K562 (cell line): ENCODE results near the gene THAP9. TPM values are rescaled to one million over a fixed set of nuclear protein-coding genes. Genes with fewer than 3 reads are reported as not detected.

Experiments used
- CHD7 ChIP-seq: fragments of 200-600 bp; sonication (generic); IDR thresholded peaks from one replicate; pipeline ENCODE4 v1.6.1; 2012; ENCODE audit warnings: mild to moderate bottlenecking, low read depth, low read length, inconsistent platforms
- HIVEP1 ChIP-seq: fragments of 250-450 bp; sonication (Bioruptor Pico); IDR thresholded peaks from 2 replicates; pipeline ENCODE4 v1.4.0; 2020; ENCODE audit warnings: mild to moderate bottlenecking
- HNRNPLL ChIP-seq: fragments of 200-400 bp; formaldehyde crosslinking; IDR thresholded peaks from 2 replicates; pipeline ENCODE4 v1.6.1; 2017; ENCODE audit warnings: low read length, low read depth, mild to moderate bottlenecking; ENCODE audit not compliant: poor library complexity, severe bottlenecking
- KLF1 ChIP-seq: fragments of 450-650 bp; IDR thresholded peaks from 2 replicates; pipeline ENCODE4 v1.6.1; 2016; ENCODE audit warnings: missing genetic modification characterization, missing compliant biosample characterization
- KLF13 ChIP-seq: fragments of 450-650 bp; IDR thresholded peaks from 2 replicates; pipeline ENCODE4 v1.6.1; 2016; ENCODE audit warnings: missing genetic modification characterization, low read depth, mild to moderate bottlenecking, missing compliant biosample characterization, moderate library complexity, borderline replicate concordance
- MBD1 ChIP-seq: fragments of 250-450 bp; sonication (Bioruptor Pico); IDR thresholded peaks from 2 replicates; pipeline ENCODE4 v1.8.0; 2022; ENCODE audit warnings: inconsistent platforms
- PRMT5 ChIP-seq: sonication (generic); formaldehyde crosslinking; IDR thresholded peaks from 2 replicates; pipeline ENCODE4 v1.5.0; 2020; ENCODE audit warnings: missing genetic modification reagents
- RERE ChIP-seq: sonication (generic); formaldehyde crosslinking; IDR thresholded peaks from 2 replicates; pipeline ENCODE4 v1.8.0; 2023; ENCODE audit warnings: missing genetic modification reagents, mild to moderate bottlenecking, borderline replicate concordance
- ZKSCAN3 ChIP-seq: fragments of 250-450 bp; sonication (Bioruptor Pico); IDR thresholded peaks from 2 replicates; pipeline ENCODE4 v1.4.0; 2020
- ZSCAN32 ChIP-seq: fragments of 450-650 bp; formaldehyde crosslinking; IDR thresholded peaks from 2 replicates; pipeline ENCODE4 v1.4.0; 2020; ENCODE audit warnings: mild to moderate bottlenecking, moderate library complexity
- polyA plus RNA-seq, 8 experiments: library from polyadenylated mRNA; depleted of rRNA in 4 of 8; stranded (reverse) in 5 of 8; unstranded in 3 of 8; fragments of >200 nt; fragmentation: Nextera tagmentation in 2 of 8; fragmentation: Illumina TruSeq in 1 of 8; extraction: Ambion mirVana in 2 of 8; extraction: Trizol in 1 of 8; gene quantifications; 2 replicates each; pipeline versions ENCODE4 v1.2.1 to v1.2.3, GENCODE V29; 2011 to 2014; ENCODE audit warnings: inconsistent platforms in 1 of 8, missing spikeins in 1 of 8
- total RNA-seq, 7 experiments: library from RNA; depleted of rRNA in 6 of 7; stranded (reverse); fragments of >200 nt in 6 of 7; fragmentation: Illumina TruSeq in 2 of 7; extraction: Trizol in 2 of 7; gene quantifications; 2 replicates each; pipeline versions ENCODE4 v1.2.1 to v1.2.3, GENCODE V29; 2011 to 2021; ENCODE audit warnings: low replicate concordance in 1 of 7

The THAP9 gene
- total and polyA plus RNA-seq, 9 of the 15 experiments (the other 6 are each of a cell fraction or from before 2014, with no cell fraction given): 3.4 to 7.0 (median 5.4) TPM

- TF ChIP-seq CHD7: no peak
- TF ChIP-seq PRMT5: no peak
- TF ChIP-seq ZSCAN32 (CRISPR knock-in tag): no peak
- no peak for TF ChIP-seq KLF1 (tag)
- TF ChIP-seq ZKSCAN3: no peak
- TF ChIP-seq RERE (CRISPR knock-in tag): no peak
- TF ChIP-seq HNRNPLL: no peak
- no peak for TF ChIP-seq HIVEP1 (CRISPR knock-in tag)
- no peak for TF ChIP-seq MBD1
- no peak for TF ChIP-seq KLF13 (tag)
These were observed 3.8 kb upstream of the THAP9 start (continued) for GRCh38 chr4:82896755-82897154.
